Upper lobe of left lung (tissue), 6 donors: ENCODE results near the gene CCNK. TPM values are rescaled to one million over a fixed set of nuclear protein-coding genes. Genes with fewer than 3 reads are reported as not detected.

ENCODE experiments used
- ATAC-seq, 2 donors: fragments of 200-7000 bp; cut with Tn5 transposase; one replicate each; pipeline ENCODE4 v1.9.1; 2022; ENCODE audit warnings: mild to moderate bottlenecking in 2 of 2, moderate library complexity in 2 of 2; ENCODE audit not compliant: low FRiP score in 2 of 2
- DNase-seq, 2 donors: peaks; one replicate each; pipeline ENCODE4 v3.0.0-alpha.2; 2019 to 2020
- H3K27ac ChIP-seq, 4 donors: fragments of 200-600 bp; sonication (generic); one replicate each; pipeline ENCODE4 v1.5.1; 2016 to 2019
- H3K27me3 ChIP-seq, 4 donors: fragments of 200-600 bp; sonication (generic); one replicate each; pipeline ENCODE4 v1.5.1; 2017 to 2019
- H3K36me3 ChIP-seq, 4 donors: fragments of 200-600 bp; sonication (generic); one replicate each; pipeline ENCODE4 v1.5.1; 2016 to 2019
- H3K4me1 ChIP-seq, 4 donors: fragments of 200-600 bp; sonication (generic); one replicate each; pipeline ENCODE4 v1.5.1; 2018 to 2019
- H3K4me3 ChIP-seq, 4 donors: fragments of 200-600 bp; sonication (generic); one replicate each; pipeline ENCODE4 v1.5.1; 2017 to 2019; ENCODE audit warnings: mild to moderate bottlenecking in 2 of 4, moderate library complexity in 1 of 4
- H3K9me3 ChIP-seq, 4 donors: fragments of 200-600 bp; sonication (generic); one replicate each; pipeline ENCODE4 v1.5.1; 2018 to 2019
- CTCF ChIP-seq, 6 experiments: fragments of 450-650 bp in 4 of 6; fragments of 200-600 bp in 2 of 6; sonication (generic) in 2 of 6; IDR thresholded peaks; one replicate each; pipeline ENCODE4 v1.5.1; 2016 to 2019; ENCODE audit warnings: antibody characterized with exemption in 6 of 6
- EP300 ChIP-seq, 4 donors: sonication (generic); formaldehyde crosslinking; IDR thresholded peaks; one replicate each; pipeline ENCODE4 v1.5.1; 2017; ENCODE audit warnings: antibody characterized with exemption in 4 of 4, control low read depth in 2 of 4
- POLR2A ChIP-seq, 4 donors: fragments of 450-650 bp; IDR thresholded peaks; one replicate each; pipeline ENCODE4 v1.5.1; 2016 to 2017; ENCODE audit warnings: antibody characterized with exemption in 4 of 4, mild to moderate bottlenecking in 2 of 4
- POLR2AphosphoS5 ChIP-seq, 2 donors: sonication (generic); formaldehyde crosslinking; IDR thresholded peaks; one replicate each; pipeline ENCODE4 v1.5.1; 2017; ENCODE audit warnings: antibody characterized with exemption in 2 of 2
- WGBS, 2 donors: methylation state at CpG; one replicate each; pipeline ENCODE4 v1.1.5; 2017 to 2018; 5-methylcytosine and 5-hydroxymethylcytosine counted together
- total RNA-seq, 6 donors: library from RNA; depleted of rRNA in 4 of 6; stranded (reverse); fragments of >200 nt in 4 of 6; gene quantifications; one replicate each; pipeline versions ENCODE4 v1.1.0 to v1.2.1, GENCODE V29; 2016 to 2021
- donor health status: DM: no; HTN: no; CAD: no; lungs with moderate emphysema.
- donor health status: DM: no; HTN: yes; CAD: no; lungs with severe emphysema.

The CCNK gene
- total RNA-seq, 6 donors from 2014 or later, result 29.8 to 51.1 (median 44.0) TPM

GRCh38 chr14:99507860-99508640 is 26.8 kb downstream of the CCNK start:
- H3K36me3 ChIP-seq, result peaks cover 40 to 98% (median 87%) of the 10 kb centered on the region in 4 donors
- no peak for ATAC-seq

GRCh38 chr14:99508896-99509629 is 27.9 kb downstream of the CCNK start:
- ATAC-seq, result no peak
- Histone ChIP-seq H3K27me3 (no peaks in the 10 kb centered on the region), H3K36me3 (peaks cover 39 to 98% (median 80%) of the 10 kb centered on the region in 4 donors), H3K9me3 (no peaks in the 10 kb centered on the region), H3K4me3 (no peak overlapping the region), H3K4me1 (peaks cover 0 to 7% (median 5%) of the 10 kb centered on the region in 4 donors), H3K27ac (no peak overlapping the region)
- no peak for TF ChIP-seq CTCF (IDR thresholded peaks at IDR 0.05)
- TF ChIP-seq POLR2A (IDR thresholded peaks at IDR 0.05), result no peak
- no peak for TF ChIP-seq POLR2AphosphoS5 (IDR thresholded peaks at IDR 0.05)
- no peak for TF ChIP-seq EP300 (IDR thresholded peaks at IDR 0.05)
- 87 to 88% methylated on average over 13 to 23 of the region's 23 CpGs for WGBS, 2 donors
- DNase-seq, result peak in 1 of 2 donors; percentile 55

More at GRCh38 chr14:99507860-99508640, 26.8 kb downstream of the CCNK start:
- H3K4me1 ChIP-seq, result peaks cover 0 to 7% (median 5%) of the 10 kb centered on the region in 4 donors
- DNase-seq, result no peak
- WGBS, 2 donors, result 95 to 97% methylated on average over 13 of the region's 13 CpGs
- no peaks in the 10 kb centered on the region for H3K9me3 ChIP-seq
- TF ChIP-seq POLR2AphosphoS5 (IDR thresholded peaks at IDR 0.05), result no peak
- no peak for TF ChIP-seq CTCF (IDR thresholded peaks at IDR 0.05)
- TF ChIP-seq POLR2A (IDR thresholded peaks at IDR 0.05), result no peak
- TF ChIP-seq EP300 (IDR thresholded peaks at IDR 0.05), result no peak
- H3K4me3 ChIP-seq, result no peak overlapping the region
- no peaks in the 10 kb centered on the region for H3K27me3 ChIP-seq
- H3K27ac ChIP-seq, result no peak overlapping the region

- H3K9me3 ChIP-seq, result no peaks in the 10 kb centered on the region
- 94 to 96% methylated on average over 7 to 20 of the region's 27 CpGs for WGBS, 2 donors
- peaks cover 36 to 98% (median 76%) of the 10 kb centered on the region in 4 donors for H3K36me3 ChIP-seq
- H3K27me3 ChIP-seq, result no peaks in the 10 kb centered on the region
- H3K4me3 ChIP-seq, result no peak overlapping the region
- DNase-seq (peak in 1 of 2 donors; percentile 54), ATAC-seq (no peak)
- no peak overlapping the region for H3K27ac ChIP-seq
- no peak for TF ChIP-seq EP300 (IDR thresholded peaks at IDR 0.05)
- TF ChIP-seq POLR2AphosphoS5 (IDR thresholded peaks at IDR 0.05), result no peak
- TF ChIP-seq POLR2A (IDR thresholded peaks at IDR 0.05), result no peak
- TF ChIP-seq CTCF (IDR thresholded peaks at IDR 0.05), result no peak
- H3K4me1 ChIP-seq, result peaks cover 0 to 7% (median 5%) of the 10 kb centered on the region in 4 donors
These were observed 28.8 kb downstream of the CCNK start for GRCh38 chr14:99509871-99510555.

- H3K27ac ChIP-seq, result no peak overlapping the region
- H3K27me3 ChIP-seq, result no peaks in the 10 kb centered on the region
- no peaks in the 10 kb centered on the region for H3K9me3 ChIP-seq
- no peak overlapping the region for H3K4me3 ChIP-seq
- TF ChIP-seq POLR2AphosphoS5 (IDR thresholded peaks at IDR 0.05) (no peak), POLR2A (IDR thresholded peaks at IDR 0.05) (no peak)
- ATAC-seq (no peak), DNase-seq (peak in 1 of 2 donors; percentile 8)
- H3K36me3 ChIP-seq, result peaks cover 33 to 98% (median 69%) of the 10 kb centered on the region in 4 donors
- 84 to 89% methylated on average over 10 to 12 of the region's 15 CpGs for WGBS, 2 donors
- H3K4me1 ChIP-seq, result peaks cover 0 to 7% (median 4%) of the 10 kb centered on the region in 4 donors
These were observed 29.4 kb downstream of the CCNK start for GRCh38 chr14:99510556-99511139.
